KMS-11 (cell line): ENCODE results near the gene CLEC2A.
"Not testable (repeated sequence)": the region's sequence is repeated elsewhere in the genome, so short reads cannot be mapped to it uniquely, and the experiment has no call there.

ENCODE experiments used
- H2AFZ ChIP-seq: fragments of 200-600 bp; sonication (generic); 2 replicates; pipeline ENCODE4 v1.6.1; 2016; ENCODE audit warnings: antibody characterized with exemption, mixed run types, low read depth
- H3K27ac ChIP-seq: fragments of 200-600 bp; sonication (generic); 2 replicates; pipeline ENCODE4 v1.6.1; 2016; ENCODE audit warnings: mild to moderate bottlenecking, mixed run types
- H3K27me3 ChIP-seq: fragments of 200-600 bp; sonication (generic); 2 replicates; pipeline ENCODE4 v1.6.1; 2017; ENCODE audit warnings: mild to moderate bottlenecking, low read depth, mixed run types, moderate library complexity; ENCODE audit not compliant: insufficient read depth
- H3K36me3 ChIP-seq: fragments of 200-600 bp; sonication (generic); 2 replicates; pipeline ENCODE4 v1.6.1; 2017; ENCODE audit warnings: mild to moderate bottlenecking, mixed run types; ENCODE audit not compliant: insufficient read depth
- H3K4me1 ChIP-seq: fragments of 200-600 bp; sonication (generic); 2 replicates; pipeline ENCODE4 v1.6.1; 2016; ENCODE audit warnings: mild to moderate bottlenecking, low read depth, mixed run types; ENCODE audit not compliant: poor library complexity, severe bottlenecking
- H3K4me2 ChIP-seq: fragments of 200-600 bp; sonication (generic); 2 replicates; pipeline ENCODE4 v1.7.0; 2016; ENCODE audit warnings: mild to moderate bottlenecking, mixed run types
- H3K4me3 ChIP-seq: fragments of 200-600 bp; sonication (generic); IDR thresholded peaks from 2 replicates; pipeline ENCODE4 v1.6.1; 2017; ENCODE audit warnings: low read depth, low read length, mixed read lengths; ENCODE audit not compliant: insufficient read depth
- H3K79me2 ChIP-seq: fragments of 200-600 bp; sonication (generic); 2 replicates; pipeline ENCODE4 v1.6.1; 2016; ENCODE audit warnings: low read depth, mixed run types; ENCODE audit not compliant: insufficient read depth
- H3K9ac ChIP-seq: fragments of 200-600 bp; sonication (generic); 2 replicates; pipeline ENCODE4 v1.6.1; 2016; ENCODE audit warnings: mild to moderate bottlenecking, mixed run types
- H4K20me1 ChIP-seq: fragments of 200-600 bp; sonication (generic); 2 replicates; pipeline ENCODE4 v1.6.1; 2016; ENCODE audit warnings: mild to moderate bottlenecking, mixed run types; ENCODE audit not compliant: insufficient read depth
- TF ChIP-seq, protein P1 (sequence below): fragments of 200-600 bp; sonication (generic); conservative IDR thresholded peaks from 2 replicates; pipeline ENCODE4 v1.6.1; 2017; ENCODE audit warnings: low read depth, mild to moderate bottlenecking, antibody characterized with exemption, low read length, moderate library complexity, mixed read lengths

CLEC2A gene, protein sequence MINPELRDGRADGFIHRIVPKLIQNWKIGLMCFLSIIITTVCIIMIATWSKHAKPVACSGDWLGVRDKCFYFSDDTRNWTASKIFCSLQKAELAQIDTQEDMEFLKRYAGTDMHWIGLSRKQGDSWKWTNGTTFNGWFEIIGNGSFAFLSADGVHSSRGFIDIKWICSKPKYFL

DNA sequence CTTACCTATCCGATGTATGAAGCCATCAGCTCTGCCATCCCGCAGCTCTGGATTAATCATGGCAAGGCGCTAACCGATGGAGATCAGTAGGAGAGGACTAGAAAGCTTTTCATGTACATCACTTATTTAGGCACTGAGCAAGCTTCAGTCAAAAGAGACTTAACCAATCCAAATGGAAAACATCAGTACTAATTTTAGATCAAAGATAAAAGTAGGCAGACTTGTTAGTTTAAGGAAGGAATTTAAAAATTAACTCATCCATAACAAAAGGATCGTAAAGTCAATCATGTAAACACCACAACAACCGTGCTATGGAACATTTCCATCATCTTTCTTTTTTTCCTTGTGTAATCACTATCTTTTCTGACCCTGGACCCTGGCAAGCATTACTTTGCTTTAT is at the start of gene CLEC2A:
Gene CLEC2A, minus strand, starts transcription at position 101 of the 400 bp plus-strand sequence. Its CDS starts 41 bp downstream, at position 60.
- H3K36me3 ChIP-seq: no peaks in the 10 kb centered on the region
- H3K4me2 ChIP-seq: no peak within 1 kb of the TSS
- H3K4me3 ChIP-seq: no peak within 1 kb of the TSS
- no peaks in the 10 kb centered on the region for H3K27me3 ChIP-seq
- H3K4me1 ChIP-seq: peaks cover 15% of the 10 kb centered on the region
- H2AFZ ChIP-seq: no peak within 1 kb of the TSS
- H3K27ac ChIP-seq: no peak within 1 kb of the TSS
- H3K79me2 ChIP-seq: no peaks in the 10 kb centered on the region
- TF ChIP-seq, protein P1, sequence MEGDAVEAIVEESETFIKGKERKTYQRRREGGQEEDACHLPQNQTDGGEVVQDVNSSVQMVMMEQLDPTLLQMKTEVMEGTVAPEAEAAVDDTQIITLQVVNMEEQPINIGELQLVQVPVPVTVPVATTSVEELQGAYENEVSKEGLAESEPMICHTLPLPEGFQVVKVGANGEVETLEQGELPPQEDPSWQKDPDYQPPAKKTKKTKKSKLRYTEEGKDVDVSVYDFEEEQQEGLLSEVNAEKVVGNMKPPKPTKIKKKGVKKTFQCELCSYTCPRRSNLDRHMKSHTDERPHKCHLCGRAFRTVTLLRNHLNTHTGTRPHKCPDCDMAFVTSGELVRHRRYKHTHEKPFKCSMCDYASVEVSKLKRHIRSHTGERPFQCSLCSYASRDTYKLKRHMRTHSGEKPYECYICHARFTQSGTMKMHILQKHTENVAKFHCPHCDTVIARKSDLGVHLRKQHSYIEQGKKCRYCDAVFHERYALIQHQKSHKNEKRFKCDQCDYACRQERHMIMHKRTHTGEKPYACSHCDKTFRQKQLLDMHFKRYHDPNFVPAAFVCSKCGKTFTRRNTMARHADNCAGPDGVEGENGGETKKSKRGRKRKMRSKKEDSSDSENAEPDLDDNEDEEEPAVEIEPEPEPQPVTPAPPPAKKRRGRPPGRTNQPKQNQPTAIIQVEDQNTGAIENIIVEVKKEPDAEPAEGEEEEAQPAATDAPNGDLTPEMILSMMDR: no peak
- no peak within 1 kb of the TSS for H3K9ac ChIP-seq
- H4K20me1 ChIP-seq: no peaks in the 10 kb centered on the region

DNA sequence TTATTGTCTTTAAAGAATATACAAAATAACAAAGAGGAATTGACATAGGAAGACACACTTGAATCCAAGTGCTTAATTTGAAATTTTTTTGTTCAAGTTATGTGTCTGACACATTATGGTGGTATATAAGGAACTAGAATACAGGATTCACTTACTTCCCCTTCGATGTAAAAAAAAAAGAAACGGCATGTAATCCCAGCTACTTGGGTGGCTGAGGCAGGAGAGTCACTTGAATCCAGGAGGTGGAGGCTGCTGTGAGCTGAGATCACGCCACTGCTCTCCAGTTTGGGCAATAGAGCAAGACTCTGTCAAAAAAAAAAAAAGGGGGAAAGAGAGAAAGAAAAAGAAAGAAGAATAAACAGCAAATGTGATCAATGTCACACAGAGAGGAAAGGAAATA is 48.0 kb upstream of the CLEC2A start:
- Histone ChIP-seq H2AFZ (no peak overlapping the region), H3K4me2 (no peak overlapping the region)

DNA sequence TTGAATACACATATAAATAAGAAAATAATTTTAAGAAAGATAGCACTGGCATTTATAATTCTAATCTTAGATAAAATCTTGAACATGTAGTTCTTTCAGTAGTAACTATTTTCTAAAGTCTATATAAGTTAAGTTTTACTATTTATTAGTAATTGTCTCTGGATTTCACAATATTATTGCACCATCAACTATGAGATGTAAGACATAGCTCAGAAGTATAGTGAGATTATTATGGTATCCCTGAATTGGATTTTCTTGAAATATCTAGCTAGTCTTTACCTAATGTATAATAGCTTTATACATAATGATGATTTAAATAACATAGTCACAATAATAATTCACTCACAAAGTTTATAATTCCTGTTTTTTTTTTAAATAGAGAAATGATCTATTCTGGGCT is 45.7 kb upstream of the CLEC2A start:
- no peak overlapping the region for H2AFZ ChIP-seq
- no peaks in the 10 kb centered on the region for H3K79me2 ChIP-seq
- no peaks in the 10 kb centered on the region for H3K36me3 ChIP-seq
- no peaks in the 10 kb centered on the region for H3K4me1 ChIP-seq
- H4K20me1 ChIP-seq: no peaks in the 10 kb centered on the region
- H3K27ac ChIP-seq: no peak overlapping the region
- no peak overlapping the region for H3K4me3 ChIP-seq
- H3K4me2 ChIP-seq: no peak overlapping the region
- H3K27me3 ChIP-seq: no peaks in the 10 kb centered on the region
- no peak overlapping the region for H3K9ac ChIP-seq
- TF ChIP-seq, protein P1: no peak

More for the DNA sequence above, 48.0 kb upstream of the CLEC2A start:
- no peak overlapping the region for H3K27ac ChIP-seq
- H4K20me1 ChIP-seq: no peaks in the 10 kb centered on the region
- TF ChIP-seq, protein P1: no peak
- no peak overlapping the region for H3K4me3 ChIP-seq
- no peaks in the 10 kb centered on the region for H3K79me2 ChIP-seq
- no peaks in the 10 kb centered on the region for H3K36me3 ChIP-seq
- no peaks in the 10 kb centered on the region for H3K4me1 ChIP-seq
- no peaks in the 10 kb centered on the region for H3K27me3 ChIP-seq
- H3K9ac ChIP-seq: no peak overlapping the region

DNA sequence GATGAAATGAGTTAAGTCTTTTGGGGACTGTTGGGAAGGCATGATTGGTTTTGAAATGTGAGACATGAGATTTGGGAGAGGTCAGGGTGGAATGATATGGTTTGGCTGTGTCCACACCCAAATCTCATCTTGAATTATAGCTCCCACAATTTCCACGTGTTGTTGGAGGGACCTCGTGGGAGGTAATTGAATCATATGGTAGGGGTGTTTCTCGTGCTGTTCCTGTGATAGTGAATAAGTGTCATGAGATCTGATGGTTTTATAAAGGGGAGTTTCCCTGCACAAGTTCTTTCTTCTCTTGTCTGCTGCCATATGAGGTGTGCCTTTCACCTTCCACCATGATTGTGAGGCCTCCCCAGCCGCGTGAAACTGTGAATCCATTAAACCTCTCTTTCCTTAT is 44.5 kb upstream of the CLEC2A start:
- H3K27ac ChIP-seq, H3K4me1 ChIP-seq, H3K9ac ChIP-seq, H3K4me3 ChIP-seq, H3K4me2 ChIP-seq, H4K20me1 ChIP-seq, H2AFZ ChIP-seq, H3K79me2 ChIP-seq, H3K36me3 ChIP-seq, H3K27me3 ChIP-seq: not testable (repeated sequence)

DNA sequence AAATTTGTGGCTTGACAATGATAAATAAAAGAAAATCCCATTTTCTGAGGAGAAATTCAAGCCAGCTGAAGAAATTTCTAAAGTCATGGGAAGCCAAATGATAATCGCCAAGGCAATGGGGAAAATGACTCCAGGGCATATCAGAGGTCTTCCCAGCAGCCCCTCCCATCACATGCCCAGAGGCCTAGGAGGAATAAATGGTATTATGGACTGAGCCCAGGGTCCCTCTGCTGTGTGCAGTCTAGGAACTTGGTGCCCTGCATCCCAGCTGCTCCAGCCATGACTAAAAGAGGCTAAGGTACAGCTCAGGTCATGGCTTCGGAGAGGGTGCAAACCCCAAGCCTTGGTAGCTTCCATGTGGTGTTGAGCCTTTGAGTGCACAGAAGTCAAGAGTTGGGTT is 43.4 kb upstream of the CLEC2A start:
- no peaks in the 10 kb centered on the region for H3K4me1 ChIP-seq
- H3K36me3 ChIP-seq: no peaks in the 10 kb centered on the region
- H3K9ac ChIP-seq: no peak overlapping the region
- H3K4me3 ChIP-seq: no peak overlapping the region
- no peak overlapping the region for H3K27ac ChIP-seq
- H3K4me2 ChIP-seq: no peak overlapping the region
- no peaks in the 10 kb centered on the region for H3K79me2 ChIP-seq
- TF ChIP-seq, protein P1: no peak
- H3K27me3 ChIP-seq: no peaks in the 10 kb centered on the region
- no peak overlapping the region for H2AFZ ChIP-seq
- no peaks in the 10 kb centered on the region for H4K20me1 ChIP-seq

DNA sequence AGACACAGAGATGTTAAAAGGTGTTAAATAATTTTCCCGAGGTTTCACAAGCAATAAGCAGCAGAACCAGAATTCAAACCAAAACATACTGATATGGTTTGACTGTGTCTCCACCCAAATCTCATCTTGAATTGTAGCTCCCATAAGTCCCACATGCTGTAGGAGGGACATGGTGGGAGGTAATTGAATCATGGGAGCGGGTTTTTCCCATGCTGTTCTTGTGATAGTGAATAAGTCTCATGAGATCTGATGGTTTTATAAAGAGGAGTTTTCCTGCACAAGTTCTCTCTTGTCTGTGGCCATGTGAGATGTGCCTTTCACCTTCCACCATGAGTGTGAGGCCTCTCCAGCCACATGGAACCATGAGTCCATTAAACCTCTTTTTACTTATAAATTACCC is 42.6 kb upstream of the CLEC2A start:
- H3K9ac ChIP-seq, H3K79me2 ChIP-seq, H3K27me3 ChIP-seq, H3K36me3 ChIP-seq, H3K27ac ChIP-seq, H2AFZ ChIP-seq, H3K4me3 ChIP-seq, H3K4me1 ChIP-seq, H3K4me2 ChIP-seq, H4K20me1 ChIP-seq: not testable (repeated sequence)
